WTC11 (cell line): Measurements from ENCODE around the gene SNX30. TPM values are rescaled to one million over a fixed set of nuclear protein-coding genes. Genes with fewer than 3 reads are reported as not detected.
A peak's percentile ranks its signal among the peaks of the same experiment; 100 is the strongest.

Source experiments
- CREM ChIP-seq: sonication (generic); formaldehyde crosslinking; IDR thresholded peaks from 2 replicates; pipeline ENCODE4 v1.8.1; 2022; ENCODE audit warnings: mild to moderate bottlenecking, missing genetic modification reagents, moderate library complexity
- ELF4 ChIP-seq: sonication (generic); formaldehyde crosslinking; IDR thresholded peaks from 2 replicates; pipeline ENCODE4 v1.8.1; 2022; ENCODE audit warnings: low read depth, mild to moderate bottlenecking, moderate library complexity, missing genetic modification reagents
- ETV6 ChIP-seq: sonication (generic); formaldehyde crosslinking; IDR thresholded peaks from 2 replicates; pipeline ENCODE4 v1.8.1; 2022; ENCODE audit warnings: mild to moderate bottlenecking, missing genetic modification reagents
- FOXJ3 ChIP-seq: sonication (generic); formaldehyde crosslinking; IDR thresholded peaks from 2 replicates; pipeline ENCODE4 v1.9.0; 2021; ENCODE audit warnings: missing genetic modification reagents, mild to moderate bottlenecking, borderline replicate concordance
- NFE2L1 ChIP-seq: sonication (generic); formaldehyde crosslinking; IDR thresholded peaks from 2 replicates; pipeline ENCODE4 v1.8.1; 2023; ENCODE audit warnings: missing genetic modification reagents
- NR3C1 ChIP-seq: sonication (generic); formaldehyde crosslinking; conservative IDR thresholded peaks from 2 replicates; pipeline ENCODE4 v1.8.1; 2023; ENCODE audit warnings: low read depth, mild to moderate bottlenecking, missing genetic modification reagents
- PRRX2 ChIP-seq: fragments of 250-450 bp; sonication (Bioruptor Pico); IDR thresholded peaks from 2 replicates; pipeline ENCODE4 v1.8.0; 2021; ENCODE audit warnings: mild to moderate bottlenecking
- SP1 ChIP-seq: sonication (generic); formaldehyde crosslinking; conservative IDR thresholded peaks from 2 replicates; pipeline ENCODE4 v1.8.1; 2022; ENCODE audit warnings: missing genetic modification reagents
- TEAD4 ChIP-seq: sonication (generic); formaldehyde crosslinking; IDR thresholded peaks from 2 replicates; pipeline ENCODE4 v1.8.0; 2022; ENCODE audit warnings: mild to moderate bottlenecking, missing genetic modification reagents
- ZNF138 ChIP-seq: sonication (generic); formaldehyde crosslinking; conservative IDR thresholded peaks from 2 replicates; pipeline ENCODE4 v1.8.1; 2022; ENCODE audit warnings: mild to moderate bottlenecking, moderate library complexity, missing genetic modification reagents
- ZNF317 ChIP-seq: sonication (generic); formaldehyde crosslinking; IDR thresholded peaks from 2 replicates; pipeline ENCODE4 v1.8.1; 2023; ENCODE audit warnings: low read depth, mild to moderate bottlenecking, moderate library complexity, missing genetic modification reagents, borderline replicate concordance
- total RNA-seq: library from RNA; stranded (reverse); gene quantifications from 3 replicates; pipeline ENCODE4 v1.2.3, GENCODE V29; 2021
- TF ChIP-seq, protein P1 (sequence below): sonication (generic); formaldehyde crosslinking; IDR thresholded peaks from 2 replicates; pipeline ENCODE4 v1.8.0; 2022; ENCODE audit warnings: missing genetic modification reagents
- TF ChIP-seq, protein P2 (sequence below): sonication (generic); formaldehyde crosslinking; IDR thresholded peaks from 2 replicates; pipeline ENCODE4 v1.8.1; 2023; ENCODE audit warnings: mild to moderate bottlenecking, missing genetic modification reagents
- TF ChIP-seq, protein P3 (sequence below): fragments of 250-450 bp; sonication (Bioruptor Pico); IDR thresholded peaks from 2 replicates; pipeline ENCODE4 v1.9.0; 2021; ENCODE audit warnings: moderate library complexity, mild to moderate bottlenecking, inconsistent platforms, borderline replicate concordance
- TF ChIP-seq, protein P4 (sequence below): fragments of 250-450 bp; sonication (Bioruptor Pico); IDR thresholded peaks from 2 replicates; pipeline ENCODE4 v1.9.0; 2021; ENCODE audit warnings: mild to moderate bottlenecking, borderline replicate concordance
- TF ChIP-seq, protein P5 (sequence below): sonication (generic); formaldehyde crosslinking; IDR thresholded peaks from 2 replicates; pipeline ENCODE4 v1.8.1; 2022; ENCODE audit warnings: mild to moderate bottlenecking, missing genetic modification reagents, moderate library complexity, borderline replicate concordance

Gene SNX30
- total RNA-seq, 1 experiment from 2014 or later, result 13.4 TPM

DNA sequence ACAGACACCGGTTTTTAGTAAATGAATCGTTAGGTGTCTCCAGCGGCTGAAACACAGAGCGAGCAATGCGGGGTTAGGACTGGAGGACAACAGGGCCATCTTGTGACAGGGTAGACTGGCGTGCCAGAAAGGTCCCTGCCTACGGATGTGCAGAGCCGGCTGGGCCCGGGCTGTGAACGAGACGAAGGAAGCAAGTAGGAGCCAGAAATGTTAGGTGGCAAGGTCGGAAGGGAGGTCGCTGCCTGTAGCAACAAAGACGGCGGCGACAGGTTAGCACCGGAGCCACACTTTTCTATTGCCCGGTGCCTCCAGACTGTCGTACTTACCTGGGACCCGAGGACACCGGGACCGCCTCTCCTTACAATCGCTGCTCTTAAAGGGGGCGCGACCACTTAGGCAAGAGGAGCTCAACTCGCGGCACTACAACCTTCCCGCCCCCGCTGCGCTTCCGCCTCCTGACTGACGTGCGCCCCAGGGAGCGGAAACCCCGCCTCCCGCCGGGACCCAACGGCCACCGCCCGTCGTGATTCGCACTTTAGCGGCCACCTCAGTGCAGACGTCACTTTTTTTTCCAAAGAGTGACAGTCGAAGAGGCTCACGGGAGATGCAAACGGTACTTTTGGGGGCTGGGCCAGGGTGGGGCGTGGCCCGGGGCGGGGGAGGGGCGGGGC is 32.8 kb upstream of the SNX30 start, which contains the start of gene INIP (continued):
- TF ChIP-seq, protein P1, sequence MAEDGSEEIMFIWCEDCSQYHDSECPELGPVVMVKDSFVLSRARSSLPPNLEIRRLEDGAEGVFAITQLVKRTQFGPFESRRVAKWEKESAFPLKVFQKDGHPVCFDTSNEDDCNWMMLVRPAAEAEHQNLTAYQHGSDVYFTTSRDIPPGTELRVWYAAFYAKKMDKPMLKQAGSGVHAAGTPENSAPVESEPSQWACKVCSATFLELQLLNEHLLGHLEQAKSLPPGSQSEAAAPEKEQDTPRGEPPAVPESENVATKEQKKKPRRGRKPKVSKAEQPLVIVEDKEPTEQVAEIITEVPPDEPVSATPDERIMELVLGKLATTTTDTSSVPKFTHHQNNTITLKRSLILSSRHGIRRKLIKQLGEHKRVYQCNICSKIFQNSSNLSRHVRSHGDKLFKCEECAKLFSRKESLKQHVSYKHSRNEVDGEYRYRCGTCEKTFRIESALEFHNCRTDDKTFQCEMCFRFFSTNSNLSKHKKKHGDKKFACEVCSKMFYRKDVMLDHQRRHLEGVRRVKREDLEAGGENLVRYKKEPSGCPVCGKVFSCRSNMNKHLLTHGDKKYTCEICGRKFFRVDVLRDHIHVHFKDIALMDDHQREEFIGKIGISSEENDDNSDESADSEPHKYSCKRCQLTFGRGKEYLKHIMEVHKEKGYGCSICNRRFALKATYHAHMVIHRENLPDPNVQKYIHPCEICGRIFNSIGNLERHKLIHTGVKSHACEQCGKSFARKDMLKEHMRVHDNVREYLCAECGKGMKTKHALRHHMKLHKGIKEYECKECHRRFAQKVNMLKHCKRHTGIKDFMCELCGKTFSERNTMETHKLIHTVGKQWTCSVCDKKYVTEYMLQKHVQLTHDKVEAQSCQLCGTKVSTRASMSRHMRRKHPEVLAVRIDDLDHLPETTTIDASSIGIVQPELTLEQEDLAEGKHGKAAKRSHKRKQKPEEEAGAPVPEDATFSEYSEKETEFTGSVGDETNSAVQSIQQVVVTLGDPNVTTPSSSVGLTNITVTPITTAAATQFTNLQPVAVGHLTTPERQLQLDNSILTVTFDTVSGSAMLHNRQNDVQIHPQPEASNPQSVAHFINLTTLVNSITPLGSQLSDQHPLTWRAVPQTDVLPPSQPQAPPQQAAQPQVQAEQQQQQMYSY (CRISPR knock-in tag), result no peak
- TF ChIP-seq CREM (CRISPR knock-in tag) (peak; percentile 61), ZNF138 (CRISPR knock-in tag) (no peak), ETV6 (CRISPR knock-in tag) (peak; percentile 84), SP1 (CRISPR knock-in tag) (peak; percentile 89), NFE2L1 (CRISPR knock-in tag) (peak; percentile 82; the same call in 1 of the 2 replicates), TEAD4 (CRISPR knock-in tag) (no peak), ELF4 (no peak), NR3C1 (CRISPR knock-in tag) (no peak), PRRX2 (no peak), ZNF317 (CRISPR knock-in tag) (no peak), FOXJ3 (no peak)
- TF ChIP-seq, protein P2, sequence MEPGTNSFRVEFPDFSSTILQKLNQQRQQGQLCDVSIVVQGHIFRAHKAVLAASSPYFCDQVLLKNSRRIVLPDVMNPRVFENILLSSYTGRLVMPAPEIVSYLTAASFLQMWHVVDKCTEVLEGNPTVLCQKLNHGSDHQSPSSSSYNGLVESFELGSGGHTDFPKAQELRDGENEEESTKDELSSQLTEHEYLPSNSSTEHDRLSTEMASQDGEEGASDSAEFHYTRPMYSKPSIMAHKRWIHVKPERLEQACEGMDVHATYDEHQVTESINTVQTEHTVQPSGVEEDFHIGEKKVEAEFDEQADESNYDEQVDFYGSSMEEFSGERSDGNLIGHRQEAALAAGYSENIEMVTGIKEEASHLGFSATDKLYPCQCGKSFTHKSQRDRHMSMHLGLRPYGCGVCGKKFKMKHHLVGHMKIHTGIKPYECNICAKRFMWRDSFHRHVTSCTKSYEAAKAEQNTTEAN (CRISPR knock-in tag), result 0 out of 2 replicates have a peak, but pooled peaks have one; percentile 27
- TF ChIP-seq, protein P3, sequence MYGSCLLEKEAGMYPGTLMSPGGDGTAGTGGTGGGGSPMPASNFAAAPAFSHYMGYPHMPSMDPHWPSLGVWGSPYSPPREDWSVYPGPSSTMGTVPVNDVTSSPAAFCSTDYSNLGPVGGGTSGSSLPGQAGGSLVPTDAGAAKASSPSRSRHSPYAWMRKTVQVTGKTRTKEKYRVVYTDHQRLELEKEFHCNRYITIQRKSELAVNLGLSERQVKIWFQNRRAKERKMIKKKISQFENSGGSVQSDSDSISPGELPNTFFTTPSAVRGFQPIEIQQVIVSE, result no peak
- TF ChIP-seq, protein P4, sequence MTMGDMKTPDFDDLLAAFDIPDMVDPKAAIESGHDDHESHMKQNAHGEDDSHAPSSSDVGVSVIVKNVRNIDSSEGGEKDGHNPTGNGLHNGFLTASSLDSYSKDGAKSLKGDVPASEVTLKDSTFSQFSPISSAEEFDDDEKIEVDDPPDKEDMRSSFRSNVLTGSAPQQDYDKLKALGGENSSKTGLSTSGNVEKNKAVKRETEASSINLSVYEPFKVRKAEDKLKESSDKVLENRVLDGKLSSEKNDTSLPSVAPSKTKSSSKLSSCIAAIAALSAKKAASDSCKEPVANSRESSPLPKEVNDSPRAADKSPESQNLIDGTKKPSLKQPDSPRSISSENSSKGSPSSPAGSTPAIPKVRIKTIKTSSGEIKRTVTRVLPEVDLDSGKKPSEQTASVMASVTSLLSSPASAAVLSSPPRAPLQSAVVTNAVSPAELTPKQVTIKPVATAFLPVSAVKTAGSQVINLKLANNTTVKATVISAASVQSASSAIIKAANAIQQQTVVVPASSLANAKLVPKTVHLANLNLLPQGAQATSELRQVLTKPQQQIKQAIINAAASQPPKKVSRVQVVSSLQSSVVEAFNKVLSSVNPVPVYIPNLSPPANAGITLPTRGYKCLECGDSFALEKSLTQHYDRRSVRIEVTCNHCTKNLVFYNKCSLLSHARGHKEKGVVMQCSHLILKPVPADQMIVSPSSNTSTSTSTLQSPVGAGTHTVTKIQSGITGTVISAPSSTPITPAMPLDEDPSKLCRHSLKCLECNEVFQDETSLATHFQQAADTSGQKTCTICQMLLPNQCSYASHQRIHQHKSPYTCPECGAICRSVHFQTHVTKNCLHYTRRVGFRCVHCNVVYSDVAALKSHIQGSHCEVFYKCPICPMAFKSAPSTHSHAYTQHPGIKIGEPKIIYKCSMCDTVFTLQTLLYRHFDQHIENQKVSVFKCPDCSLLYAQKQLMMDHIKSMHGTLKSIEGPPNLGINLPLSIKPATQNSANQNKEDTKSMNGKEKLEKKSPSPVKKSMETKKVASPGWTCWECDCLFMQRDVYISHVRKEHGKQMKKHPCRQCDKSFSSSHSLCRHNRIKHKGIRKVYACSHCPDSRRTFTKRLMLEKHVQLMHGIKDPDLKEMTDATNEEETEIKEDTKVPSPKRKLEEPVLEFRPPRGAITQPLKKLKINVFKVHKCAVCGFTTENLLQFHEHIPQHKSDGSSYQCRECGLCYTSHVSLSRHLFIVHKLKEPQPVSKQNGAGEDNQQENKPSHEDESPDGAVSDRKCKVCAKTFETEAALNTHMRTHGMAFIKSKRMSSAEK, result no peak
- TF ChIP-seq, protein P5, sequence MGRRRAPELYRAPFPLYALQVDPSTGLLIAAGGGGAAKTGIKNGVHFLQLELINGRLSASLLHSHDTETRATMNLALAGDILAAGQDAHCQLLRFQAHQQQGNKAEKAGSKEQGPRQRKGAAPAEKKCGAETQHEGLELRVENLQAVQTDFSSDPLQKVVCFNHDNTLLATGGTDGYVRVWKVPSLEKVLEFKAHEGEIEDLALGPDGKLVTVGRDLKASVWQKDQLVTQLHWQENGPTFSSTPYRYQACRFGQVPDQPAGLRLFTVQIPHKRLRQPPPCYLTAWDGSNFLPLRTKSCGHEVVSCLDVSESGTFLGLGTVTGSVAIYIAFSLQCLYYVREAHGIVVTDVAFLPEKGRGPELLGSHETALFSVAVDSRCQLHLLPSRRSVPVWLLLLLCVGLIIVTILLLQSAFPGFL, result no peak
- TF ChIP-seq, all 79 proteins: peak for 15
